Stimulated activated CD8-positive, alpha-beta memory T cell treated with anti-CD3 and anti-CD28 coated beads, Interleukin-12 subunit alpha, Interleukin-12 subunit beta, amount 100 ng/mL, for 24 hours (primary cell): ENCODE results near the gene TAS1R3.

Experiments
- DNase-seq: peaks from one replicate; pipeline ENCODE4 v3.0.0-alpha.2; 2020; ENCODE audit errors: extremely low read depth

TAS1R3 gene

GRCh38 chr1:1331068-1331965 is at the start of gene TAS1R3:
TSS of gene TAS1R3 (plus strand) at chr1:1331280. CDS start at chr1:1331346, 66 bp downstream.
- DNase-seq = no peak

- DNase-seq = no peak
Observed at GRCh38 chr1:1281533-1282321, 49.4 kb upstream of the TAS1R3 start.

GRCh38 chr1:1282998-1283397 is 48.1 kb upstream of the TAS1R3 start:
- DNase-seq = no peak

GRCh38 chr1:1283821-1284220 is 47.3 kb upstream of the TAS1R3 start:
- DNase-seq = no peak

GRCh38 chr1:1284221-1285101 is 46.6 kb upstream of the TAS1R3 start:
- DNase-seq = no peak

- no peak for DNase-seq
Observed at GRCh38 chr1:1285102-1285571, 45.9 kb upstream of the TAS1R3 start.

GRCh38 chr1:1285611-1286311 is 45.3 kb upstream of the TAS1R3 start:
- DNase-seq = no peak

GRCh38 chr1:1286313-1287261 is 44.5 kb upstream of the TAS1R3 start:
- DNase-seq = no peak

- no peak for DNase-seq
Observed at GRCh38 chr1:1287288-1288110, 43.6 kb upstream of the TAS1R3 start.

GRCh38 chr1:1290238-1290731 is 40.8 kb upstream of the TAS1R3 start:
- no peak for DNase-seq

- no peak for DNase-seq
Observed at GRCh38 chr1:1291023-1291528, 40.0 kb upstream of the TAS1R3 start.

- no peak for DNase-seq
Observed at GRCh38 chr1:1291548-1292441, 39.3 kb upstream of the TAS1R3 start.

- DNase-seq = no peak
Observed at GRCh38 chr1:1292442-1292779, 38.7 kb upstream of the TAS1R3 start.

GRCh38 chr1:1292851-1293250 is 38.2 kb upstream of the TAS1R3 start:
- no peak for DNase-seq

- no peak for DNase-seq
Observed at GRCh38 chr1:1293263-1294249, 37.5 kb upstream of the TAS1R3 start.

- no peak for DNase-seq
Observed at GRCh38 chr1:1294250-1294890, 36.7 kb upstream of the TAS1R3 start.
